NCI-H1105 (cell line): ENCODE results near the gene SIPA1L2.

ENCODE experiments used
- DNase-seq: peaks from one replicate; lab custom pipeline; 2025; lab: John Stamatoyannopoulos, UW

The SIPA1L2 gene

GRCh38 chr1:232589812-232590743 lies 39.9 kb downstream of the SIPA1L2 start:
- DNase-seq = no peak

GRCh38 chr1:232589111-232589811 lies 40.7 kb downstream of the SIPA1L2 start:
- no peak for DNase-seq

GRCh38 chr1:232587141-232588008 lies 42.6 kb downstream of the SIPA1L2 start:
- DNase-seq = no peak

- no peak for DNase-seq
Measured at GRCh38 chr1:232586679-232587078, 43.3 kb downstream of the SIPA1L2 start.

- DNase-seq = no peak
Measured at GRCh38 chr1:232585486-232585885, 44.4 kb downstream of the SIPA1L2 start.

GRCh38 chr1:232581932-232582331 lies 48.0 kb downstream of the SIPA1L2 start:
- DNase-seq = no peak
